Liver (tissue), 3 donors: ENCODE data around the gene CAB39.

ENCODE experiments used
- CTCF ChIP-seq: fragments of 150-350 bp; IDR thresholded peaks from 2 replicates; pipeline ENCODE4 v1.5.1; 2017; ENCODE audit warnings: improper control_type of control experiment, low read depth, low read length; ENCODE audit not compliant: missing input control
- GABPA ChIP-seq, 2 donors: IDR thresholded peaks in 1 of 2; conservative IDR thresholded peaks in 1 of 2; 2 replicates each; pipeline ENCODE4 v1.6.1; 2016; ENCODE audit warnings: antibody characterized with exemption in 2 of 2, mild to moderate bottlenecking in 1 of 2, moderate library complexity in 1 of 2
- JUND ChIP-seq, 2 donors: IDR thresholded peaks; 2 replicates each; pipeline ENCODE4 v1.6.1; 2016; ENCODE audit warnings: antibody characterized with exemption in 2 of 2
- RAD21 ChIP-seq, 2 donors: IDR thresholded peaks; 2 replicates each; pipeline ENCODE4 v1.6.1; 2016; ENCODE audit warnings: antibody characterized with exemption in 2 of 2, mild to moderate bottlenecking in 2 of 2
- RXRA ChIP-seq, 2 donors: IDR thresholded peaks; 2 replicates each; pipeline ENCODE4 v1.6.1; 2017 to 2018; ENCODE audit warnings: antibody characterized with exemption in 2 of 2, mild to moderate bottlenecking in 1 of 2
- SP1 ChIP-seq: IDR thresholded peaks from 2 replicates; pipeline ENCODE4 v1.6.1; 2018; ENCODE audit warnings: antibody characterized with exemption, mild to moderate bottlenecking
- YY1 ChIP-seq: IDR thresholded peaks from 2 replicates; pipeline ENCODE4 v1.6.1; 2016; ENCODE audit warnings: antibody characterized with exemption, mild to moderate bottlenecking
- ZBTB33 ChIP-seq: IDR thresholded peaks from 2 replicates; pipeline ENCODE4 v1.6.1; 2016; ENCODE audit warnings: antibody characterized with exemption
- donor health status: healthy.
- donor health status: healthy.

- TF ChIP-seq CTCF (no peak), SP1 (no peak), YY1 (no peak), GABPA (IDR thresholded peaks at IDR 0.05 in 1 of 2, conservative IDR thresholded peaks at IDR 0.05 in 1 of 2) (no peak), RXRA (IDR thresholded peaks at IDR 0.05) (no peak), JUND (IDR thresholded peaks at IDR 0.05) (no peak), RAD21 (IDR thresholded peaks at IDR 0.05) (no peak), ZBTB33 (no peak)
Measured at GRCh38 chr2:230787101-230787500, 74.5 kb downstream of the CAB39 start.
